Measurements from ENCODE around the gene RFWD3.
"Not testable (repeated sequence)": the region's sequence is repeated elsewhere in the genome, so short reads cannot be mapped to it uniquely, and the experiment has no call there.

Gene RFWD3

GRCh38 chr16:74668877-74669276, 2.2 kb upstream of the RFWD3 start:
- in situ Hi-C loops (cut with HindIII; ENCODE audit: low sequenced_read_pairs): not testable (repeated sequence)

- in situ Hi-C loops (cut with HindIII; ENCODE audit: low sequenced_read_pairs): no loop called here
These were observed 601 bp upstream of the RFWD3 start for GRCh38 chr16:74667255-74667700.

GRCh38 chr16:74666010-74666421, 661 bp downstream of the RFWD3 start:
- in situ Hi-C loops (cut with HindIII; ENCODE audit: low sequenced_read_pairs): no loop called here

DNA sequence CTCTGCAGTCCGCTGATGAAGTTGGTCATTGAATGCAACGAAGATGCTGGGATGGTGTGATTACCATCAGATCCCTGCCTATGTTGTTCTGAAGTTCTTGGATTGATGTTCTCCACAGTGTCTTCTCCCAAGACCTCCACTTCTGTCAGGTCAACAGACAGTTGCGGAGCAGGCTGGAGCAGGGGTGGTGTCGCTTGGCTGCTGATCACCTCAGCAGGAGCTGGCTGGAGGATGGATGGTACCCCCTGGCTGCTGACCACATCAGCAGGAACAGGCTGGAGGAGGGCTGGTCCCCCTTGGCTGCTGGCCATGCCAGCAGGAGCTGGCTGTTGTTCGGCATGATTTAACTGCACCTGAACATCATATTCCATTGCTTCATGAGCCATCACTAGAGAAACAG, 5.6 kb downstream of the RFWD3 start:
- in situ Hi-C loops (cut with HindIII; ENCODE audit: low sequenced_read_pairs): no loop called here

- in situ Hi-C loops (cut with HindIII; ENCODE audit: low sequenced_read_pairs): no loop called here
These were observed 6.3 kb downstream of the RFWD3 start for GRCh38 chr16:74660383-74660782.

GRCh38 chr16:74659041-74659440, 7.6 kb downstream of the RFWD3 start:
- in situ Hi-C loops (cut with HindIII; ENCODE audit: low sequenced_read_pairs): no loop called here

DNA sequence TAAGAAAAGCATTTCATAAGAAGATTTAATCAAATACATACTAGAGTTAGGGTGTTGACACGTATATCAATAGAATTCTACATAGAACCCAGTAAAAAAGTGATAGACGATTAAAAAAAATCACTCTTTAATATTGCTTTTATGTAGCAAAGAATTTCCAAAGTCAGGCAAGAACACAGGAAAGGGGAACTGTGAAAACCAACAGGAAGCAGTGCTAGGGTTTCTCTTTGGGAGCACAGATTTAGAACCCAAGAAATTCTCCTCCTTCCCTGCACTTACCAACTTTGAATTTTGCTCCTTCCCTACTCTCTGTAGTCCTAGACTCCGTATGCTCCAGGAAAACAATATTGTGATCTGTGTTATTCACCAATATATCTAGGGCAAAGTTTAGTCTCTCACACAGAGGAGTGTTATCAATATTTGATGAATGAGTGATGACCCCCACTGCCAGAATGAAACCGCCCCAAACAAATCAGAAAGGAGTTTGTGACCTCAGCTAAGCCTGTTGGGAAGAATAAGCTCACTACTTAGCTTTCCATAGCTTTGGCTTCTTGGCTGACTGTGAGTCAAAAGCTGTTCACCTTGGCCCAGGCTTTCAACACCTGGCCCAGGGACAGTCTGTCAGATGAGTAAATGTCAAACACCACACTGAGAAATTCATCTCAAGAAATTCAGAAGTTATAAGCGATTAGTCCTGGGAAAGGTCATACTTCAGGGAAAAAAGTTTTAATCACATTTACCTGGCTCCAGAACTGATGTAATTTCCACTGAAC, 8.6 kb downstream of the RFWD3 start:
- in situ Hi-C loops (cut with HindIII; ENCODE audit: low sequenced_read_pairs): no loop called here

DNA sequence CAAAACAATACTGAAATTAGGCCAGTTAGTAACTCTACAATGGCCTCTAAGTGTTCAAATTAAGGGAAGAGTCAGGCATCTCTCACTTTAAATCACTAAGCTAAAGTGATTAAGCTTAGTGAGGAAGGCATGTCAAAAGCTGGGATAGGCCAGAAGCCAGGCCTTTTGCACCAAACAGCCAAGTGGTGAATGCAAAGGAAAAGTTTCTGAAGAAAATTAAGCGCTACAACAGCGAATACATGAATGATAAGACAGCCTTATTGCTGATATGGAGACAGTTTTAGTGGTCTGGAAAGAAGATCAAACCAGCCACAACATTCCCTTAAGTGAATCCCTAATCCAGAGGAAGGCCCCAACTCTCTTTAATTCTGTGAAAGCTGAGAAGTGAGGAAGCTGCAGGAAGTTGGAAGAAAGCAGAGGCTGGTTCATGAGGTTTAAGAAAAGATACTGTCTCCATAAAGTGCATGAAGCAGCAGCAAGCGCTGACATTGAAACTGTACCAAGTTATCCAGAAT, 12.1 kb downstream of the RFWD3 start:
- in situ Hi-C loops (cut with HindIII; ENCODE audit: low sequenced_read_pairs): no loop called here

DNA sequence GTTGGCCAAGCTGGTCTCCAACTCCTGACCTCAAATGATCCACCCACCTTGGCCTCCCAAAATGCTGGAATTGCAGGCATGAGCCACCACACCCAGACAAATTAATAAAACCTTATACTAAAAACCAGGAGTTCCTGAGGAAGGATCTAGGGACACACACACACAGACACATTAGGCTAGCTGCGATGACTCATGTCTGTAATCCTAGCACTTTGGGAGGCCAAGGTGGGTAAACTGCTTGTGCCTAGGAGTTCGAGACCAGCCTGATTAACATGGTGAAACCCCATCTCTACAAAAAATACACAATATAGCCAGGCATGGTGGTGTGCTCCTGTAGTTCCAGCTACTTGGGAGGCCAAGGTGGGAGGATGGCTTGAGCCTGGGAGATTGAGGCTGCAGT, 13.8 kb downstream of the RFWD3 start:
- in situ Hi-C loops (cut with HindIII; ENCODE audit: low sequenced_read_pairs): not testable (repeated sequence)

DNA sequence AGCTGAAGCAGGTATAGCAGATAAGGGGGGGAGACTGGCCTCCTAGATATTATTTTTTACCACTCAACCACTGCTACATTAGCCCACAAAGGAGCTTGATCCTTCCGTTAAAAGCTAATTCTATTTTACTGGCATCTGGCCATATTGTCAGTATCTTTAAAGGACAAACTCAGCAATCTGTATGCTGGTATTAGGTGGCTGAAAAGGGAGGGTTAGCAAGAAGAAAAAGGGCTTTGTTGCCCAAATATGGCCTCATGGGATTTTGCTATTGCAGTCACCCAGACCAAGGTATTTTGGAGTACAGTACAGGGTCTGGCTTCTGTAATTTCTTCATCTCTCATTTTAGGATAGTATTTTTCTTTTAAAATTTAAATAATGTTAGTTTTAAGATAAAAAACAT, 14.4 kb downstream of the RFWD3 start:
- in situ Hi-C loops (cut with HindIII; ENCODE audit: low sequenced_read_pairs): no loop called here

GRCh38 chr16:74651841-74652240, 14.8 kb downstream of the RFWD3 start:
- in situ Hi-C loops (cut with HindIII; ENCODE audit: low sequenced_read_pairs): no loop called here

DNA sequence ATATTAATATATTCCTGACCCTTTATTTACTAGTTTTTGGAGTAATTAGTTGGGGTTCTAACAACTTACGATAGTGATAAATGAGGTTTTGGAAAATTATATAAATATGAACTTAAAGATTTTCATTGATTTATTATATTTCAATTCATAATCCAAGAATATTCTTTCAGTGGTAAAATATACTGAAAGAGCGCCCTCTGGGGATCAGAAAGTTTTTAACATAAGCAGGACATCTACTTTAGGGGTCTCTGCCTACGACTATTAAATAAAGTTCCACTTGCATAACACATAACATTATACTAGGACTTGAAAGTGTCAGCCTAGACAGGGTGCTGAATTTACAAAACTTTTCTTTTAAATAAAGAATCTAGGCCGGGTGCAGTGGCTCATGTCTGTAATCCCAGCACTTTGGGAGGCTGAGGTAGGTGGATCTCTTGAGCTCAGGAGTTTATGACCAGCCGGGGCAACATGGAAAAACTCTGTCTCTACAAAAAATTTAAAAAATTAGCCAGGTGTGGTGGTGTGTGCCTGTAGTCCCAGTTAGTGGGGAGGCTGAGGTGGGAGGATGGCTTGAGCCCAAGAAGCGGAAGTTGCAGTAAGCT, 15.6 kb downstream of the RFWD3 start:
- in situ Hi-C loops (cut with HindIII; ENCODE audit: low sequenced_read_pairs): no loop called here

- in situ Hi-C loops (cut with HindIII; ENCODE audit: low sequenced_read_pairs): no loop called here
These were observed 16.7 kb downstream of the RFWD3 start for GRCh38 chr16:74649839-74650504.

GRCh38 chr16:74641969-74642368, 24.7 kb downstream of the RFWD3 start:
- in situ Hi-C loops (cut with HindIII; ENCODE audit: low sequenced_read_pairs): no loop called here

- in situ Hi-C loops (cut with HindIII; ENCODE audit: low sequenced_read_pairs): no loop called here
These were observed 28.8 kb downstream of the RFWD3 start for GRCh38 chr16:74637742-74638453.

- in situ Hi-C loops (cut with HindIII; ENCODE audit: low sequenced_read_pairs): no loop called here
These were observed 31.4 kb downstream of the RFWD3 start for GRCh38 chr16:74635303-74635702.

GRCh38 chr16:74633686-74634085, 33.0 kb downstream of the RFWD3 start:
- in situ Hi-C loops (cut with HindIII; ENCODE audit: low sequenced_read_pairs): no loop called here

- in situ Hi-C loops (cut with HindIII; ENCODE audit: low sequenced_read_pairs): no loop called here
These were observed 39.0 kb downstream of the RFWD3 start for GRCh38 chr16:74627506-74628220.

- in situ Hi-C loops (cut with HindIII; ENCODE audit: low sequenced_read_pairs): no loop called here
These were observed 39.8 kb downstream of the RFWD3 start for GRCh38 chr16:74626741-74627416.
